ENCODE data around the gene HOXA7. TPM values are rescaled to one million over a fixed set of nuclear protein-coding genes. Genes with fewer than 3 reads are reported as not detected.

Gene HOXA7
- total and polyA plus RNA-seq, 9 donors = 0.23 to 4.5 (median 0.75) TPM

GRCh38 chr7:27133409-27134231, 22.9 kb downstream of the HOXA7 start:
- Histone ChIP-seq H3K9me3 (peaks cover 0 to 4% of the 10 kb centered on the region in 2 donors), H3K27me3 (no peaks in the 10 kb centered on the region), H3K4me3 (no peak overlapping the region), H3K27ac (no peak overlapping the region), H3K36me3 (no peaks in the 10 kb centered on the region), H3K4me1 (ENCODE audit: insufficient read depth) (peaks cover 6% of the 10 kb centered on the region)
- TF ChIP-seq EP300 (IDR thresholded peaks at IDR 0.05) = no peak
- no peak for TF ChIP-seq POLR2A (IDR thresholded peaks at IDR 0.05)
- no peak for TF ChIP-seq CTCF (IDR thresholded peaks at IDR 0.05)
- intact Hi-C loops (cut with DNase I) = loop anchor here in 1 of 4 donors (5.0 kb wide), 1 partner anchor 276 kb away; no protein-coding TSS in a partner anchor
- WGBS, 3 donors = 51 to 64% (median 53%) methylated on average over 18 of the region's 18 CpGs
- no peak for DNase-seq

GRCh38 chr7:27132978-27133377, 23.5 kb downstream of the HOXA7 start:
- Histone ChIP-seq H3K36me3 (no peaks in the 10 kb centered on the region), H3K9me3 (peaks cover 0 to 5% of the 10 kb centered on the region in 2 donors), H3K4me1 (ENCODE audit: insufficient read depth) (peaks cover 6% of the 10 kb centered on the region), H3K4me3 (no peak overlapping the region), H3K27ac (no peak overlapping the region), H3K27me3 (no peaks in the 10 kb centered on the region)
- TF ChIP-seq POLR2A (IDR thresholded peaks at IDR 0.05) = no peak
- no peak for TF ChIP-seq CTCF (IDR thresholded peaks at IDR 0.05)
- no peak for TF ChIP-seq EP300 (IDR thresholded peaks at IDR 0.05)
- intact Hi-C loops (cut with DNase I) = loop anchor here in 1 of 4 donors (5.0 kb wide), 1 partner anchor 276 kb away; no protein-coding TSS in a partner anchor
- no peak for DNase-seq
- WGBS, 3 donors = 43 to 57% (median 51%) methylated on average over 6 of the region's 6 CpGs

- intact Hi-C loops (cut with DNase I) = loop anchor here in 1 of 4 donors (5.0 kb wide), 1 partner anchor 275 kb away; no protein-coding TSS in a partner anchor
- WGBS, 3 donors = 75 to 79% (median 76%) methylated on average over 2 of the region's 2 CpGs
- H3K27ac ChIP-seq = no peak overlapping the region
- no peaks in the 10 kb centered on the region for H3K36me3 ChIP-seq
- no peak for DNase-seq
- H3K9me3 ChIP-seq = peaks cover 0 to 5% of the 10 kb centered on the region in 2 donors
- H3K27me3 ChIP-seq = no peaks in the 10 kb centered on the region
- peaks cover 6% of the 10 kb centered on the region for H3K4me1 ChIP-seq (ENCODE audit: insufficient read depth)
- TF ChIP-seq EP300 (IDR thresholded peaks at IDR 0.05) = no peak
- no peak for TF ChIP-seq CTCF (IDR thresholded peaks at IDR 0.05)
- no peak for TF ChIP-seq POLR2A (IDR thresholded peaks at IDR 0.05)
- no peak overlapping the region for H3K4me3 ChIP-seq
Observed at GRCh38 chr7:27132214-27132613, 24.3 kb downstream of the HOXA7 start.

GRCh38 chr7:27131390-27131819, 25.1 kb downstream of the HOXA7 start:
- TF ChIP-seq CTCF (IDR thresholded peaks at IDR 0.05) = no peak
- TF ChIP-seq POLR2A (IDR thresholded peaks at IDR 0.05) = no peak
- TF ChIP-seq EP300 (IDR thresholded peaks at IDR 0.05) = no peak
- Histone ChIP-seq H3K4me1 (ENCODE audit: insufficient read depth) (peaks cover 6% of the 10 kb centered on the region), H3K27ac (no peak overlapping the region), H3K27me3 (no peaks in the 10 kb centered on the region), H3K36me3 (no peaks in the 10 kb centered on the region), H3K9me3 (peaks cover 0 to 5% of the 10 kb centered on the region in 2 donors), H3K4me3 (peak overlapping the region; percentile 53)
- 30 to 41% (median 31%) methylated on average over 12 of the region's 12 CpGs for WGBS, 3 donors
- no peak for DNase-seq
- intact Hi-C loops (cut with DNase I) = loop anchor here in 1 of 4 donors (5.0 kb wide), 1 partner anchor 274 kb away; no protein-coding TSS in a partner anchor

All from ovary (tissue), 9 donors.